Left lung (tissue), 10 donors: ENCODE data around the gene BOD1. TPM values are rescaled to one million over a fixed set of nuclear protein-coding genes. Genes with fewer than 3 reads are reported as not detected.

Experiments used
- ATAC-seq: fragments of 200-7000 bp; cut with Tn5 transposase; one replicate; pipeline ENCODE4 v1.9.1; 2020; ENCODE audit warnings: moderate library complexity
- DNase-seq, 4 donors: peaks; one replicate each; pipeline ENCODE4 v3.0.0-alpha.2; 2013 to 2020
- H3K27ac ChIP-seq, 2 donors: fragments of 200-600 bp; sonication (generic) in 1 of 2; one replicate each; pipeline versions ENCODE4 v1.5.0 to v1.8.0; 2020 to 2021
- H3K27me3 ChIP-seq, 2 donors: fragments of 200-600 bp; sonication (generic) in 1 of 2; one replicate each; pipeline versions ENCODE4 v1.5.0 to v1.8.0; 2020 to 2021
- H3K36me3 ChIP-seq, 2 donors: fragments of 200-600 bp; sonication (generic) in 1 of 2; one replicate each; pipeline versions ENCODE4 v1.5.0 to v1.8.0; 2020 to 2021
- H3K4me1 ChIP-seq, 2 donors: fragments of 200-600 bp; one replicate each; pipeline ENCODE4 v1.8.0; 2021
- H3K4me3 ChIP-seq, 2 donors: fragments of 200-600 bp; sonication (generic) in 1 of 2; one replicate each; pipeline versions ENCODE4 v1.5.0 to v1.8.0; 2020 to 2021; ENCODE audit warnings: mild to moderate bottlenecking in 1 of 2
- H3K9me3 ChIP-seq, 2 donors: fragments of 200-600 bp; sonication (generic) in 1 of 2; one replicate each; pipeline versions ENCODE4 v1.5.0 to v1.8.0; 2020 to 2021
- intact Hi-C, 2 donors: fragments of 100-400 bp; cut with DNase I; formaldehyde crosslinking; loops; one replicate each; pipeline versions ENCODE4 v1.11.2 to v1.14.2; 2022
- polyA plus RNA-seq, 6 donors: library from polyadenylated mRNA; unstranded; fragments of 120-200 nt; gene quantifications; one replicate each; pipeline ENCODE4 v1.2.1, GENCODE V29; 2013; ENCODE audit not compliant: insufficient read length in 6 of 6
- total RNA-seq, 2 donors: library from RNA; stranded (reverse); fragmentation: NEBNext Ultra II Directional; extraction: Animal tissue kit (Norgen Biotek cat#: 25700); gene quantifications; one replicate each; pipeline ENCODE4 v1.2.1, GENCODE V29; 2021
- TF ChIP-seq, protein P1 (sequence below), 2 donors: fragments of 200-600 bp; sonication (generic) in 1 of 2; IDR thresholded peaks; one replicate each; pipeline versions ENCODE4 v1.5.0 to v1.8.0; 2021; ENCODE audit warnings: antibody characterized with exemption in 2 of 2
- donor health status: DM: no; HTN: yes; CAD: no.
- donor health status: DM: no; HTN: no; CAD: no.

The BOD1 gene
- total and polyA plus RNA-seq, 8 donors = 37.4 to 156 (median 124) TPM

DNA sequence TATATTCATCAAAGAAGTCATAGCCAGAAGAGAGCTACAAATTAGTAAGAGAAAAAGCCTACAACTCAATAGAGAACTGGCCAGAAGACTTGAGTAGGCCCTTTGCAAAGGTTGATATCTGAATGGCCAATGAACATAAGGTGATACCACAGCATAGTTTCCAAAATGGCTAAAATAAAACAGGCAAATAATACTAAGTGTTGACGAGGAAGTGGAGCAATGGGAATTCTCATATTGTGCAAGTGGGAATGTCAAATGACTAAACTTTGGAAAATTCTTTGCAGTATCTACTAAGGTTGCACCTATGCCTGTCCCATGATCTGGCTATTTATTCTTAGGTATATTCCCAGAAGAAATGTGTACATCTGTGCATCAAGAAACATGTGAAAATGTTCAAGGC is 48.3 kb downstream of the BOD1 start:
- TF ChIP-seq, protein P1, sequence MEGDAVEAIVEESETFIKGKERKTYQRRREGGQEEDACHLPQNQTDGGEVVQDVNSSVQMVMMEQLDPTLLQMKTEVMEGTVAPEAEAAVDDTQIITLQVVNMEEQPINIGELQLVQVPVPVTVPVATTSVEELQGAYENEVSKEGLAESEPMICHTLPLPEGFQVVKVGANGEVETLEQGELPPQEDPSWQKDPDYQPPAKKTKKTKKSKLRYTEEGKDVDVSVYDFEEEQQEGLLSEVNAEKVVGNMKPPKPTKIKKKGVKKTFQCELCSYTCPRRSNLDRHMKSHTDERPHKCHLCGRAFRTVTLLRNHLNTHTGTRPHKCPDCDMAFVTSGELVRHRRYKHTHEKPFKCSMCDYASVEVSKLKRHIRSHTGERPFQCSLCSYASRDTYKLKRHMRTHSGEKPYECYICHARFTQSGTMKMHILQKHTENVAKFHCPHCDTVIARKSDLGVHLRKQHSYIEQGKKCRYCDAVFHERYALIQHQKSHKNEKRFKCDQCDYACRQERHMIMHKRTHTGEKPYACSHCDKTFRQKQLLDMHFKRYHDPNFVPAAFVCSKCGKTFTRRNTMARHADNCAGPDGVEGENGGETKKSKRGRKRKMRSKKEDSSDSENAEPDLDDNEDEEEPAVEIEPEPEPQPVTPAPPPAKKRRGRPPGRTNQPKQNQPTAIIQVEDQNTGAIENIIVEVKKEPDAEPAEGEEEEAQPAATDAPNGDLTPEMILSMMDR (IDR thresholded peaks at IDR 0.05) = no peak
- no peak for DNase-seq
- H3K27ac ChIP-seq = no peak overlapping the region
- peaks cover 0 to 23% of the 10 kb centered on the region in 2 donors for H3K27me3 ChIP-seq
- peaks cover 0 to 10% of the 10 kb centered on the region in 2 donors for H3K9me3 ChIP-seq
- no peak for ATAC-seq
- H3K36me3 ChIP-seq = no peaks in the 10 kb centered on the region
- H3K4me3 ChIP-seq = no peak overlapping the region
- no peaks in the 10 kb centered on the region for H3K4me1 ChIP-seq
- intact Hi-C loops = no loop called here

DNA sequence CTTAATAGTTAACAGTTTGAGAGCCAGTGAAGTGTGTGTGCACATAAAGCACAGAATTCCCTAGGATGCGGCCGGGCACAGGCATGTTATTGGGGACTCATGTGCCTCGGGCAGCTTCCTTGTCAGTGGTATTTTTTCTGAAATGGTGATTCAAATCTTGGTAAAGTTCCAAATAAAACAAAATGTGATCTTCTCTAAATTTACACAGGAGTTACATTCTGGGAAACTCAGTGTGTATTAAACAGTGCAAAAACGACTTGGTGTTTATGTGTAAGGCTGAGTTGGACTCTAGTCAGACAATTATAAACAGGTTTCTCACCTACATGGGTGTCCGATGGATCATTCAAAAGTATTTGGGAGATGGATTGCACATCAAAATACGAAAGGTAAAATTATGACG is 48.9 kb downstream of the BOD1 start:
- Histone ChIP-seq H3K4me1 (no peaks in the 10 kb centered on the region), H3K36me3 (no peaks in the 10 kb centered on the region), H3K4me3 (no peak overlapping the region), H3K27me3 (peaks cover 0 to 18% of the 10 kb centered on the region in 2 donors), H3K27ac (no peak overlapping the region), H3K9me3 (peaks cover 0 to 10% of the 10 kb centered on the region in 2 donors)
- TF ChIP-seq, protein P1 (IDR thresholded peaks at IDR 0.05) = no peak
- intact Hi-C loops = no loop called here
- DNase-seq (no peak), ATAC-seq (no peak)

- Histone ChIP-seq H3K36me3 (no peaks in the 10 kb centered on the region), H3K4me1 (no peaks in the 10 kb centered on the region), H3K27me3 (peaks cover 0 to 20% of the 10 kb centered on the region in 2 donors), H3K9me3 (peaks cover 0 to 11% of the 10 kb centered on the region in 2 donors), H3K4me3 (no peak overlapping the region), H3K27ac (no peak overlapping the region)
- intact Hi-C loops = no loop called here
- DNase-seq = no peak
- TF ChIP-seq, protein P1 (IDR thresholded peaks at IDR 0.05) = no peak
- ATAC-seq = no peak
Observed at GRCh38 chr5:173565491-173566072, 50.9 kb downstream of the BOD1 start.

GRCh38 chr5:173564106-173564505 is 52.3 kb downstream of the BOD1 start:
- intact Hi-C loops = no loop called here
- Histone ChIP-seq H3K36me3 (no peaks in the 10 kb centered on the region), H3K27ac (no peak overlapping the region), H3K4me3 (no peak overlapping the region), H3K27me3 (peaks cover 0 to 17% of the 10 kb centered on the region in 2 donors), H3K9me3 (peaks cover 0 to 19% of the 10 kb centered on the region in 2 donors), H3K4me1 (no peaks in the 10 kb centered on the region)
- DNase-seq (no peak), ATAC-seq (no peak)
- TF ChIP-seq, protein P1 (IDR thresholded peaks at IDR 0.05) = no peak

- Histone ChIP-seq H3K9me3 (peaks cover 0 to 14% of the 10 kb centered on the region in 2 donors), H3K4me1 (no peaks in the 10 kb centered on the region), H3K27ac (no peak overlapping the region), H3K36me3 (no peaks in the 10 kb centered on the region), H3K4me3 (no peak overlapping the region), H3K27me3 (peaks cover 0 to 18% of the 10 kb centered on the region in 2 donors)
- ATAC-seq (no peak), DNase-seq (no peak)
- TF ChIP-seq, protein P1 (IDR thresholded peaks at IDR 0.05) = no peak
- intact Hi-C loops = no loop called here
Observed at GRCh38 chr5:173563246-173563645, 53.2 kb downstream of the BOD1 start.
